WI38 (cell line): ENCODE data around the gene PSMD12.

Experiments
- H3K4me3 ChIP-seq: 2 replicates; pipeline ENCODE4 v1.5.1; 2011; ENCODE audit warnings: low read depth, mild to moderate bottlenecking, control low read depth, low read length
- TF ChIP-seq, protein P1 (sequence below): IDR thresholded peaks from 2 replicates; pipeline ENCODE4 v1.5.1; 2012; ENCODE audit warnings: low read depth, mild to moderate bottlenecking, control low read depth, low read length

PSMD12 gene

DNA sequence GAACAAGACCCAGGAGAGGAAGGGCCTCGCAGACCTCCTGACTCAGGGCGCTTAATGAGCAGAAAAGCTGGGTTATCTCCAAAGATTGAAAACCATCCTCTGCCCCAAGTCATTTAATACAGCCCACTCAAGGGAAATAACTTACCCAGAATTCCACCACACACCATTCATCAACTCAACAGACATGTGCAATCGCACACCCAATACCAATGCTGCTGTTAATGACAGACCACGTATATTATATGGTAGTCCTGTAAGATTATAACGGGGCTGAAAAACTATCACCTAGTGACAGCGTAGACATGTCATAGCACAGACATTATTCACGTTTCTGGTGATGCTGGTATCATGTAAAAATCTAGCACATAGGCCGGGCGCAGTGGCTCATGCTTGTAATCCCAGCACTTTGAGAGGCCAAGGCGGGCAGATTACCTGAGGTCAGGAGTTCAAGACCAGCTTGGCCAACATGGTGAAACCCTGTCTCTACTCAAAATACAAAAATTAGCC is 68.9 kb downstream of the PSMD12 start:
- TF ChIP-seq, protein P1, sequence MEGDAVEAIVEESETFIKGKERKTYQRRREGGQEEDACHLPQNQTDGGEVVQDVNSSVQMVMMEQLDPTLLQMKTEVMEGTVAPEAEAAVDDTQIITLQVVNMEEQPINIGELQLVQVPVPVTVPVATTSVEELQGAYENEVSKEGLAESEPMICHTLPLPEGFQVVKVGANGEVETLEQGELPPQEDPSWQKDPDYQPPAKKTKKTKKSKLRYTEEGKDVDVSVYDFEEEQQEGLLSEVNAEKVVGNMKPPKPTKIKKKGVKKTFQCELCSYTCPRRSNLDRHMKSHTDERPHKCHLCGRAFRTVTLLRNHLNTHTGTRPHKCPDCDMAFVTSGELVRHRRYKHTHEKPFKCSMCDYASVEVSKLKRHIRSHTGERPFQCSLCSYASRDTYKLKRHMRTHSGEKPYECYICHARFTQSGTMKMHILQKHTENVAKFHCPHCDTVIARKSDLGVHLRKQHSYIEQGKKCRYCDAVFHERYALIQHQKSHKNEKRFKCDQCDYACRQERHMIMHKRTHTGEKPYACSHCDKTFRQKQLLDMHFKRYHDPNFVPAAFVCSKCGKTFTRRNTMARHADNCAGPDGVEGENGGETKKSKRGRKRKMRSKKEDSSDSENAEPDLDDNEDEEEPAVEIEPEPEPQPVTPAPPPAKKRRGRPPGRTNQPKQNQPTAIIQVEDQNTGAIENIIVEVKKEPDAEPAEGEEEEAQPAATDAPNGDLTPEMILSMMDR: no peak

DNA sequence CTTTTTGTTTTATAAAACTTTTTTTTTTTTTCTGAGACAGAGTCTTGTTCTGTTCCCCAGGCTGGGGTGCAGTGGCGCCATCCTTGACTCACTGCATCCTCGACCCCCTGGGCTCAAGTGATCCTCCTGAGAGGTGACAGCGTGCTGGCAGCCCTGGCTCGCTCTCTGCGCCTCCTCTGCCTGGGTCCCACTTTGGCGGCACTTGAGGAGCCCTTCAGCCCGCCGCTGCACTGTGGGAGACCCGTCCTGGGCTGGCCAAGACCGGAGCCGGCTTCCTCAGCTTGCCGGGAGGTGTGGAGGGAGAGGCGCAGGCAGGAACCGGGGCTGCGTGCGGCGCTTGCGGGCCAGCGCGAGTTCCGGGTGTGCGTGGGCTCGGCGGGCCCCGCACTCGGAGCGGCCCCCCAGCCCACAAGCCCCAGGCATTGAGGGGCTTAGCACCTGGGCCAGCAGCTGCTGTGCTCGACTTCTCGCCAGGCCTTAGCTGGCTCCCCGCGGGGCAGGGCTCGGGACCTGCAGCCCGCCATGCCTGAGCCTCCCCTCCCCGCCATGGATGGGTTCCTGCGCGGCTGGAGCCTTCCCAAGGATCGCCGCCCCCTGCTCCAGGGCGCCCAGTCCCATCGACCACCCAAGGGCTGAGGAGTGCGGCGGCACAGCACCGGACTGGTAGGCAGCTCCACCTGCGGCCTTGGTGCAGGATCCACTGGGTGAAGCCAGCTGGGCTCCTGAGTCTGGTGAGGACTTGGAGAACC is 71.8 kb downstream of the PSMD12 start:
- H3K4me3 ChIP-seq: no peak overlapping the region
- TF ChIP-seq, protein P1: no peak

More for the DNA sequence above, 68.9 kb downstream of the PSMD12 start:
- H3K4me3 ChIP-seq: no peak overlapping the region

DNA sequence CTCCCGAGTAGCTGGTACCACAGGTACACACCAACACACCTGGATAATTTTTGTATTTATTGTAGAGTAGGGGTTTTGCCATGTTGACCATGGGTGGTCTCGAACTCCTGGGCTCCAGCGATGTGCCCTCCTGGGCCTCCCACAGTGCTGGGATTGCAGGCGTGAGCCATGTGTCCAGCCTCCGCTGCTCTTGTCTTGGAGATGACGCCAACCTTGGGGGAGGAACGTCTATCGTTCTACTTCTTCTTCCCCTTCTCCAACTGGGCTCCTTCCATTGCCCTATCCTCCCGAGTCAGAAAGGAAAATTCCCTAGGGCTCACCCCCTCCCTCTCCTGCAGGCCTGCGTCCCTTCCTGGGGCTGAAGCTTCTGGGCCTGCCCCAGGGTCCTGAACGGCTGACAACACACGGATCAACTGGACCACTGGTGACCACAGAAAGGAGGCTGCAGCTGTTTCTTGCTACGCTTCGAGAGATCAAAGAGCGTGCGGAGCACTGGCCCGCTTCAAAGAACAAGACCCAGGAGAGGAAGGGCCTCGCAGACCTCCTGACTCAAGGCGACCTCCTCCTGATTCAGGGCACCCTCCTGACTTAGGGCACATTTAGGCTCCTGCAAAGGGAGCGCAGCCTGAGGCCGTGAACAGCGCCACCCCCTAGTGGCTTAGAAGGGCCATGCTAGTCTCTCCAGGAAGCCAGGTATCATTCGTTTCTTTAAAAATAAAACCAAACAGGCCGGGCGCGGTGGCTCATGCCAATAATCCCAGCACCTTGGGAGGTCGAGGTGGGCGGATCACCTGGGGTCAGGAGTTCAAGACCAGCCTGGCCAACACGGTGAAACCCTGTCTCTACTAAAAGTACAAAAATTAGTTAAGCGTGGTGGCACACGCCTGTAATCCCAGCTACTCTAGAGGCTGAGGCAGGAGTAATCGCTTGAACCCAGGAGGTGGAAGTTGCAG is 72.8 kb downstream of the PSMD12 start:
- TF ChIP-seq, protein P1: peak; percentile 73
- no peak overlapping the region for H3K4me3 ChIP-seq

DNA sequence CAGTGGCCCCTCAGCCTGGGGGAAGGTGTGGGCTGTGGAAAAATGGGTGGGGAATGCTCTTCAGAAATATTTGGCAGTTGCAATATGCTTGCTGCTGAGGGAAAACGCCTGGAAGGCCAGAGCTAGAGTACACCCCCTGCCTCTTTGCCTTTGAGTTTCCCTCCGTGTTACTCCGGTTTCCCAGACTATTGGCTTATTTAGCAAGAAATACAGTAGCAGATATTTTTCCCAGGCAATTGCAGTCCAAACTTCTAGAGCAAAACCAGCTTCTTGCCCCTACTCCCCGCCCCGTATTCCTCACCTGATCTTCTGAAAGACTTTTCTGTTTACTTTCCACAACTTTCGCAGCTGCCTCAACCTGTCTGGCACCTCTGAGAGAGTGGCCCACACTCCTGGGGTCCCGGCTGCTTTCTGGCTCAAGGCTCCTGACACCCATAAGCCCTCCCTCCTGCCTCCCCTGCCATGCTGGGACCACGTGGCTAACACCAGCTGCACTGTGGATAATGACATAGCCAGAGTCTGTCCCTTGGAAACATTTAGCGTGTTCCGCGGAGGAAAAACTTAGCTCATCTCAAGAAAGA is 75.6 kb downstream of the PSMD12 start:
- no peak overlapping the region for H3K4me3 ChIP-seq
- TF ChIP-seq, protein P1: no peak

DNA sequence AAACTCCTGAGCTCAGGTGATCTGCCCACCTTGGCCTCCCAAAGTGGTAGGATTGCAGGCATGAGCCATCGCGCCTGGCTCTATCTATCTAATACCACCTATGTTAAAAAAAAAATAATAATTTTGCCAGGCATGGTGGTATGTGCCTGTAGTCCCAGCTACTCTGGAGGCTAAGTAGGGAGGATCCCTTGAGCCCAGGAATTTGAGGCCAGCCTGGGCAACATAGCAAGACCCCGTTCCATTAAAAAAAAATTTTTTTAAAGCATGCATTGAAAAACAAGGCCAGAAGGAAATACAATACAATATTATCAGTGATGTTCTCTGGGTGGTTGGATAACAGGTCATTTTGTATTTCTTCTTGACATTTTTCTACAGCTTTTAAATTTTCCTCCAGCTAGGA is 76.1 kb downstream of the PSMD12 start:
- H3K4me3 ChIP-seq: no peak overlapping the region
- TF ChIP-seq, protein P1: no peak

DNA sequence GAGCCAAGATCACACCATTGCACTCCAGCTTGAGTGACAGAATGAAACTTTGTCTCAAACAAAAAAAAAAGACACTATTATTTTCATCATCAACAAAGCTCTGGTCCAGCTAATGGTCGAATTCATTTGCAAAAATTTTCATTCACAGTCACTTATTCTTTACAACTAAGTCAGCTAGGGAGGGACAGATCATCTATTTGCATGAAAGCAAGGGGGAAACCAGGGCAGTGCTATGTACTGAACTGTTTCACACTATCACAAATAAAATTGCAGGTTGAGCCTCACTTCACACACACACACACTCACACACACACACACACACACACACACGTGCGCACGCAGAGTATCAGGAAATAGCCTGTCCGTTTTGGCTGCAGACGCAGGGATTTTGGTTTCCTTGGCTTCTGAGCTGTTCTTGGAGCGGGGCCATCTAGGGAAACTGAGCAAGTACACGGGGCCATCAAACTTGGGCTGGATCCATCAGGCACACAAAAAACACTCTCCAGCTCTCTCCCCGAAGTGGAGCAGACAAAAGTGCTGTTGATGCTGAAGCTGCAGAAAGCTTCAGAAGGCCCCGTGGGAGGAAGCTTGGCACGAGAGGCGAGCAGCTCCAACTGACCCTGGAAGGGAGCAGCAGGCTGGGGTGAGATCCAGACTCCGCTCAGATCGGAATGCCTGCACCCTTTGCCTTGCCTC is 77.0 kb downstream of the PSMD12 start:
- TF ChIP-seq, protein P1: no peak

More for the DNA sequence above, 77.0 kb downstream of the PSMD12 start:
- no peak overlapping the region for H3K4me3 ChIP-seq
